ENCODE measurements around the gene MYL6B.

Gene MYL6B

DNA sequence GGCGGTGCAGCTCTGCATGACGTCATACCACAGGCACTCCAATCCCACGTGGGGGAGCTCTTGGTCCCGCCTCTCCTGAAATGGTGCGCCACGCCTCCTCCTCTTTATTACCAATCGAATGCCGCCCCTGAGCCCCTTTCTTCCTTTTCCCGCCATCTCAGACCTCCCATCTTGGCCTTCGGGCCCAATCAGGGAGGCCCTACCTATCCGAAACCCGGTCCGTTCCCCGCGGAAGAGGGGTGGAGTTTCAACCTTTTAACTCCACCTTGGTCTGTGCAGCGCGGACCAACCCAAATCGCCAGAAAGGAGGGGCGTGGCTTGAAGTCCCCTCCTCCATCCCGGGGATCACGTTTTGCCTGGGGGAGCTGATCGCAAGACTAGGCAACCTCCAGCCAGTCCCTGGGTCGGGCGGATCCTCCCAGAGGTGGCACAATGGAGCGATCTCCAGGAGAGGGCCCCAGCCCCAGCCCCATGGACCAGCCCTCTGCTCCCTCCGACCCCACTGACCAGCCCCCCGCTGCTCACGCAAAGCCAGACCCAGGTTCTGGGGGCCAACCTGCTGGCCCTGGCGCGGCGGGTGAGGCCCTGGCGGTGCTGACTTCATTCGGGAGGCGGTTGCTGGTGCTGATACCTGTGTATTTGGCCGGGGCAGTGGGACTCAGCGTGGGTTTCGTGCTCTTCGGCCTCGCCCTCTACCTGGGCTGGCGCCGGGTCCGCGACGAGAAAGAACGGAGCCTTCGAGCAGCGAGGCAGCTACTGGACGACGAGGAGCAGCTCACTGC is 24.3 kb upstream of the MYL6B start, which contains the start of gene ESYT1:
ESYT1 (plus strand) TSS at position 380 of the 782 bp plus-strand sequence; CDS start at position 433, 53 bp downstream.
- H3K9ac ChIP-seq, result peak within 1 kb of the TSS; percentile 85 to 96 (median 90)
- H3K4me1 ChIP-seq, result peaks cover 45 to 72% (median 64%) of the 10 kb centered on the region in 10 experiments
- peaks cover 0 to 21% (median 0%) of the 10 kb centered on the region in 11 experiments; a peak in 6 of 22 replicates for H4K20me1 ChIP-seq
- TF ChIP-seq Cebpa-rat (IDR thresholded peaks at IDR 0.05), result no peak
- peak within 1 kb of the TSS; percentile 88 to 100 (median 96) for H3K4me2 ChIP-seq
- H3K4me3 ChIP-seq, result peak within 1 kb of the TSS; percentile 76 to 98 (median 90)
- peak within 1 kb of the TSS; percentile 69 to 95 (median 89) for H3K27ac ChIP-seq
- peaks cover 29 to 43% (median 29%) of the 10 kb centered on the region in 11 experiments for H3K36me3 ChIP-seq
- H3K9me3 ChIP-seq (replicated peaks in 1 of 11), result no peaks in the 10 kb centered on the region
- H3K27me3 ChIP-seq, result no peaks in the 10 kb centered on the region

DNA sequence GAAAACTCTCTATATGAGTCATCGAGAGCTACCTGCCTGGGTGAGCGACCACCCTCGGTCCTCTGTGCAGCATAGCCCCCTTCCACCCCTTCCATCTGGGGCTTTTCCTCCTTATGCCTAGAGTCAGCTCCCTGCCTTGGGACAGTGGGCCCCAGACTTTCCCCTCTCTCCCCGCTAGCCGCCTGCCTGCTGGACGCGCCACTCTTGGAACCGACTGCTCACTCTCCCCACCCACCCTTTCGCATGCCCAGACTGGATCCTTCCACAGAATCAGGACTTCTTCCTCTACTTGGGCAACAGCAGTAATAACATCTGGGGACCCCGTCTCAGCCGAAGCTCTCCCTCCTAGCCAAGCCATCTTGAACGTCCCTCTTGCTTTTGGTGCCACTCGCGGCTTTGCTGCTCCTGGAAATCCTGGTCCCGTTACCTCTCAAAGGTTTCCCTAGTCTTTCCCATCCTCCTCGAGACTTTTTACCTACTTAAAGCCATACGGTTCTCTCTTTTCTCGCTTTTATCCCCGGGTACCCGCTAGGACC is 23.6 kb upstream of the MYL6B start:
- H3K4me3 ChIP-seq, result peak overlapping the region; percentile 76 to 98 (median 90)
- peak overlapping the region; percentile 83 to 100 (median 96) for H3K4me2 ChIP-seq
- peaks cover 0 to 21% (median 3%) of the 10 kb centered on the region in 11 experiments; a peak in 7 of 22 replicates for H4K20me1 ChIP-seq
- H3K27me3 ChIP-seq, result no peaks in the 10 kb centered on the region
- no peak for TF ChIP-seq Cebpa-rat (IDR thresholded peaks at IDR 0.05)
- H3K9me3 ChIP-seq (replicated peaks in 1 of 11), result no peaks in the 10 kb centered on the region
- H3K27ac ChIP-seq, result peak overlapping the region; percentile 69 to 95 (median 87)
- peaks cover 45 to 65% (median 59%) of the 10 kb centered on the region in 10 experiments for H3K4me1 ChIP-seq
- peaks cover 36 to 44% (median 36%) of the 10 kb centered on the region in 11 experiments for H3K36me3 ChIP-seq
- peak overlapping the region; percentile 85 to 96 (median 90) for H3K9ac ChIP-seq

DNA sequence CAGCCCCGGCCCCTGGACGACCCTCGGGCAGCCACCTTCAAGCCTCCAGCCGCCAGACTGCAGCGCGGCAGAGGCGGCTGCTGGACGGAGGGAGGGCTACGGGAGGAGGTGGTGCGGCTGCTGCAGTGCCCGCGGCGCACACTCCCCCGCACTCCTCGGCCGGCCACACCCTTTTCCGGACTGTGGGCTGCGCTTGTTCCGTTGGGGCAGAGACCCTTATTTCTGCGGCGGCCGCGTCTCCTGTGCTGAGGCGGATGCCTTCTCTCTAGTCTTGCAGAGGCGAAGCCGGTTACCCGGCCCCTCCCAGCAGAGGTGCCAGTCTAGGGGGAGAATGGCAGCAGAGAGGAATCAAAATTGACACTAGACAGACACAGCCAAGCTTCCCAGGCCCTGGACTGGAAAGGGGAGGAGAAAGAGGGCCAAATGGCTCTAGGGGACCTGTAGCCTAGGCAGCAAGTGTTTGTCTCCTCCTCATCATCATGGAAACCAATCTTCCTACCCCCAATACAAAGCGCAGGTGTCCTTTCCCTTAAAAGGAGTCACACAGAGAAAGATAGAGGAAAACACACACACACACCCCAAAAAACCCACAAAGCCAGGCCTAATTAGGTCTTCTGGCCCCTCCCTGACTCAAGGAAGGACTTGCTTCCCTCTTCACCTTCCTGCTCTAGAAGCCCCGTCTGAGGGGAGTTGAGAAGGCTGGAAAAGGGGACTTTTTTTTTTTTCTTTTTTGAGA is 23.0 kb upstream of the MYL6B start:
- peaks cover 45 to 59% (median 53%) of the 10 kb centered on the region in 10 experiments for H3K4me1 ChIP-seq
- no peaks in the 10 kb centered on the region for H3K27me3 ChIP-seq
- H3K9ac ChIP-seq, result peak overlapping the region; percentile 85 to 96 (median 90)
- peaks cover 42 to 45% (median 42%) of the 10 kb centered on the region in 11 experiments for H3K36me3 ChIP-seq
- H4K20me1 ChIP-seq, result peaks cover 0 to 24% (median 3%) of the 10 kb centered on the region in 11 experiments; a peak in 7 of 22 replicates
- no peaks in the 10 kb centered on the region for H3K9me3 ChIP-seq (replicated peaks in 1 of 11)
- H3K27ac ChIP-seq, result peak overlapping the region; percentile 69 to 95 (median 87)
- TF ChIP-seq Cebpa-rat (IDR thresholded peaks at IDR 0.05), result no peak
- H3K4me2 ChIP-seq, result peak overlapping the region; percentile 83 to 100 (median 96)
- peak overlapping the region; percentile 76 to 98 (median 90) for H3K4me3 ChIP-seq

DNA sequence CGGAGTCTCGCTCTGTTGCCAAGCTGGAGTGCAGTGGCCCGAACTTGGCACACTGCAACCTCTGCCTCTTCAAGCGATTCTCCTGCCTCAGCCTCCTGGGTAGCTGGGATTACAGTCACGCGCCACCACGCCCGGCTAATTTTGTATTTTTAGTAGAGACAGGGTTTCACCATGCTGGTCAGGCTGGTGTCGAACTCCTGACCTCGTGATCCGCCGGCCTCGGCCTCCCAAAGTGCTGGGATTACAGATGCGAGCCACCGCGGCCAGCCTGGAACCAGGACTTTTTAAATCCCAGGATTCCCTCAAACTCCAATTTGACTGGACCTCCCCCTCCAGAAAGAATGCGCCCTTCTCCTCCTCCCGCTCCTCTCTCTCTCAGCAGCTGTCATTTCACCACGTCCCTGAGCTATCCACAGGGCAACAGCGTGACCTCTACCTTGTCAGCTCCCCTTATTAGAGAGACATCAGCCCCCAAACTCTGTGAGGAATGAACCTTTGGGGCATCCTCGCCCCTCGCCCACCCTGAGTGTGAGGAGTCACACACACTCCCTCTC is 22.4 kb upstream of the MYL6B start:
- H3K4me2 ChIP-seq, result peak overlapping the region; percentile 83 to 100 (median 96)
- peak overlapping the region; percentile 69 to 95 (median 87) for H3K27ac ChIP-seq
- no peaks in the 10 kb centered on the region for H3K27me3 ChIP-seq
- H3K4me1 ChIP-seq, result peaks cover 42 to 57% (median 48%) of the 10 kb centered on the region in 10 experiments
- H4K20me1 ChIP-seq, result peaks cover 0 to 24% (median 3%) of the 10 kb centered on the region in 11 experiments; a peak in 7 of 22 replicates
- no peaks in the 10 kb centered on the region for H3K9me3 ChIP-seq (replicated peaks in 1 of 11)
- H3K4me3 ChIP-seq, result peak overlapping the region; percentile 76 to 98 (median 90)
- peaks cover 48 to 51% (median 48%) of the 10 kb centered on the region in 11 experiments for H3K36me3 ChIP-seq
- TF ChIP-seq Cebpa-rat (IDR thresholded peaks at IDR 0.05), result no peak
- peak overlapping the region; percentile 85 to 96 (median 90) for H3K9ac ChIP-seq

DNA sequence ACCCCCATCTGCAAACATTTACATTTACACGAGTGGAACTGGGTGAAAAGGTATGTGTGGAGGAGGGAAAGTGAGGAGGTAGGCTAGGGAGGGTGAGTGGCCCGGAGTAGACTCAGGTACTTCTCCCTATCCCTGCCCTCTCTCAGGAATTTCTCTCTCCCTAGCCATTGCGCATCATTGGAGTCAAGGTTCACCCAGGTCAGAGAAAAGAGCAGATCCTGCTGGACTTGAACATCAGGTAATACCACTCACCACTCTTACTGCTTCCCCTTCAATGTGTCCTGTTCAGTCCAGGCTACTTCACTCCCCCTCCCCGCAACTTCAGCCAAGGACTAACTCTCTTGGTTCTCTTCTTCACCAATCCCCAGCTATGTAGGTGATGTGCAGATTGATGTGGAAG is 21.5 kb upstream of the MYL6B start:
- H4K20me1 ChIP-seq, result peaks cover 0 to 24% (median 3%) of the 10 kb centered on the region in 11 experiments; a peak in 7 of 22 replicates
- peak overlapping the region; percentile 83 to 100 (median 96) for H3K4me2 ChIP-seq
- H3K9ac ChIP-seq, result peak overlapping the region; percentile 85 to 96 (median 90); a peak in 21 of 22 replicates
- peak overlapping the region; percentile 76 to 98 (median 90); a peak in 18 of 20 replicates for H3K4me3 ChIP-seq
- no peaks in the 10 kb centered on the region for H3K27me3 ChIP-seq
- H3K27ac ChIP-seq, result peak overlapping the region in 10 of 11 experiments; percentile 79 to 95 (median 88); a peak in 19 of 22 replicates
- TF ChIP-seq Cebpa-rat (IDR thresholded peaks at IDR 0.05), result no peak
- H3K4me1 ChIP-seq, result peaks cover 34 to 48% (median 40%) of the 10 kb centered on the region in 10 experiments
- H3K9me3 ChIP-seq (replicated peaks in 1 of 11), result no peaks in the 10 kb centered on the region
- H3K36me3 ChIP-seq, result peaks cover 56 to 58% (median 57%) of the 10 kb centered on the region in 11 experiments

DNA sequence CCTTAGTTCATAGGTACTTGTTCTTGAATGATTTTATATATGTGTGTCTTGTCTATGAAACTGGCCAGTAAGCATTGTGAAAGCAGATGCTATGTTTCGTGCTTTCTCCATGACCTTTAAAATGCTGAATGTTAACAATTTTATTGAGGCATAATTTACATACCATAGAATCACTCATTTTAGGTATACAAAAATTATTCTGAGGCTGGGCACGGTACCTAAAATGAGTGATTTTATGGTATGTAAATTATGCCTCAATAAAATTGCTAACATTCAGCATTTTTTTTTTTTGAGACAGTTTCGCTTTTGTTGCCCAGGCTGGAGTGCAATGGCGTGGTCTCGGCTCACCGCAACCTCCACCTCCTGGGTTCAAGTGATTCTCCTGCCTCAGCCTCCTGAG is 17.5 kb upstream of the MYL6B start:
- no peak overlapping the region for H3K4me3 ChIP-seq
- H3K27ac ChIP-seq, result no peak overlapping the region
- no peak overlapping the region for H3K4me2 ChIP-seq
- peaks cover 10 to 24% (median 19%) of the 10 kb centered on the region in 10 experiments for H3K4me1 ChIP-seq
- H3K36me3 ChIP-seq, result peaks cover 97 to 98% (median 97%) of the 10 kb centered on the region in 11 experiments
- TF ChIP-seq Cebpa-rat (IDR thresholded peaks at IDR 0.05), result no peak
- no peak overlapping the region for H3K9ac ChIP-seq
- H3K9me3 ChIP-seq (replicated peaks in 1 of 11), result no peaks in the 10 kb centered on the region
- H4K20me1 ChIP-seq, result peaks cover 0 to 29% (median 3%) of the 10 kb centered on the region in 11 experiments; a peak in 6 of 22 replicates
- no peaks in the 10 kb centered on the region for H3K27me3 ChIP-seq

DNA sequence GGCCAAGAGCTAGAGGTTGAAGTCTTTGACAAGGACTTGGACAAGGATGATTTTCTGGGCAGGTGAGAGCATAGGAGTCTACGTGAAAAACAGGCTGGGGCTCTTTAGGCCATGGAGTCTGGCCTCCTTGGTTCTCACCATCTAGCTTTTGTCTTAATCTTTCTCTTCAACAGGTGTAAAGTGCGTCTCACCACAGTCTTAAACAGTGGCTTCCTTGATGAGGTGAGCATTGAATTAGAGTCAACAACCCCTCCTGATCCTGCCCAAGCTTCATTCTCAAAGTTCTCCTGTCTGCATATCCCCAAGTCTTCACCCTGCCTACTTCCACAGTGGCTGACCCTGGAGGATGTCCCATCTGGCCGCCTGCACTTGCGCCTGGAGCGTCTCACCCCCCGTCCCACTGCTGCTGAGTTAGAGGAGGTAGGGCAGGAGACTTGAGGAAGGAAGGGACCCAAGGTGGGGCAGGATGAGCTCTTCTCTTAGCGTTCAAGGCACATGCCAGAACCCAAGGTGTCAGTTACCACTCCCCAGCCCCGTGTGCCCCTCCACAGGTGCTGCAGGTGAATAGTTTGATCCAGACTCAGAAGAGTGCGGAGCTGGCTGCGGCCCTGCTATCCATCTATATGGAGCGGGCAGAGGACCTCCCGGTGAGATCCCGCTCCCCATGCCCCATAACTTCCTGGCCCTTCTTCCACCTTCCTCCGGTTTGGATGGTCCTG is 14.4 kb upstream of the MYL6B start:
- Histone ChIP-seq H3K4me2 (no peak overlapping the region), H3K36me3 (peaks cover 94 to 100% (median 99%) of the 10 kb centered on the region in 11 experiments), H3K9ac (no peak overlapping the region), H3K9me3 (replicated peaks in 1 of 11) (no peaks in the 10 kb centered on the region), H3K4me1 (peaks cover 0 to 29% (median 13%) of the 10 kb centered on the region in 10 experiments; a peak in 12 of 20 replicates), H3K27ac (no peak overlapping the region), H3K4me3 (no peak overlapping the region), H4K20me1 (peaks cover 0 to 35% (median 3%) of the 10 kb centered on the region in 11 experiments; a peak in 6 of 22 replicates), H3K27me3 (no peaks in the 10 kb centered on the region)
- no peak for TF ChIP-seq Cebpa-rat (IDR thresholded peaks at IDR 0.05)

All from BLaER1 treated with 17β-estradiol and CSF1 and Interleukin-3, amounts not matched to agents 10 nM and 100 nM (cell line).